ENCODE data around the gene CDH22.
A peak's percentile ranks its signal among the peaks of the same experiment; 100 is the strongest.

CDH22 gene

GRCh38 chr20:46315311-46315710, 7.0 kb upstream of the CDH22 start:
- CTCF ChIA-PET, result no interaction called here
- TF ChIP-seq HDGF (IDR thresholded peaks at IDR 0.05; ENCODE audit: borderline replicate concordance) (no peak), LEF1 (IDR thresholded peaks at IDR 0.05; ENCODE audit: borderline replicate concordance) (no peak), ELF4 (IDR thresholded peaks at IDR 0.05) (no peak), FOXA1 (IDR thresholded peaks at IDR 0.05) (no peak), CTBP1 (IDR thresholded peaks at IDR 0.05; ENCODE audit: borderline replicate concordance) (no peak), ZNF384 (IDR thresholded peaks at IDR 0.05) (no peak), PKNOX1 (IDR thresholded peaks at IDR 0.05) (no peak), SP1 (IDR thresholded peaks at IDR 0.05) (no peak), TARDBP (IDR thresholded peaks at IDR 0.05) (no peak), SUZ12 (IDR thresholded peaks at IDR 0.05) (no peak), ARNT (IDR thresholded peaks at IDR 0.05) (no peak), BHLHE40 (IDR thresholded peaks at IDR 0.05; ENCODE audit: borderline replicate concordance) (no peak), FOXK2 (IDR thresholded peaks at IDR 0.05) (no peak), L3MBTL2 (conservative IDR thresholded peaks at IDR 0.05) (no peak), NFRKB (IDR thresholded peaks at IDR 0.05) (no peak), FOXM1 (IDR thresholded peaks at IDR 0.05; ENCODE audit: borderline replicate concordance) (no peak)
- POLR2A ChIA-PET, result no interaction called here
- no peak for DNase-seq (ENCODE audit: extremely low spot score)

GRCh38 chr20:46312945-46313861, 4.9 kb upstream of the CDH22 start:
- CTCF ChIA-PET, result interaction anchor here (1.0 to 1.3 kb wide), 2 partner anchors 15 to 36 kb away, joined by 4 read pairs; no protein-coding TSS in a partner anchor
- DNase-seq (ENCODE audit: extremely low spot score), result no peak
- POLR2A ChIA-PET, result no interaction called here
- TF ChIP-seq SP1 (IDR thresholded peaks at IDR 0.05), result no peak
- TF ChIP-seq FOXA1 (IDR thresholded peaks at IDR 0.05), result no peak
- TF ChIP-seq PKNOX1 (IDR thresholded peaks at IDR 0.05), result no peak
- no peak for TF ChIP-seq CTBP1 (IDR thresholded peaks at IDR 0.05; ENCODE audit: borderline replicate concordance)
- TF ChIP-seq FOXK2 (IDR thresholded peaks at IDR 0.05), result no peak
- no peak for TF ChIP-seq TARDBP (IDR thresholded peaks at IDR 0.05)
- TF ChIP-seq ZNF384 (IDR thresholded peaks at IDR 0.05), result no peak
- no peak for TF ChIP-seq NFRKB (IDR thresholded peaks at IDR 0.05)
- TF ChIP-seq LEF1 (IDR thresholded peaks at IDR 0.05; ENCODE audit: borderline replicate concordance), result no peak
- TF ChIP-seq L3MBTL2 (conservative IDR thresholded peaks at IDR 0.05), result no peak
- no peak for TF ChIP-seq FOXM1 (IDR thresholded peaks at IDR 0.05; ENCODE audit: borderline replicate concordance)
- TF ChIP-seq ARNT (IDR thresholded peaks at IDR 0.05), result no peak
- TF ChIP-seq ELF4 (IDR thresholded peaks at IDR 0.05), result no peak

- peak; percentile 40 for DNase-seq (ENCODE audit: extremely low spot score)
- POLR2A ChIA-PET, result no interaction called here
- TF ChIP-seq SP1 (IDR thresholded peaks at IDR 0.05), result no peak
- no peak for TF ChIP-seq LEF1 (IDR thresholded peaks at IDR 0.05; ENCODE audit: borderline replicate concordance)
- TF ChIP-seq SUZ12 (IDR thresholded peaks at IDR 0.05), result no peak
- no peak for TF ChIP-seq TARDBP (IDR thresholded peaks at IDR 0.05)
- no peak for TF ChIP-seq FOXM1 (IDR thresholded peaks at IDR 0.05; ENCODE audit: borderline replicate concordance)
- TF ChIP-seq CTBP1 (IDR thresholded peaks at IDR 0.05; ENCODE audit: borderline replicate concordance), result no peak
- TF ChIP-seq PKNOX1 (IDR thresholded peaks at IDR 0.05), result no peak
- TF ChIP-seq FOXA1 (IDR thresholded peaks at IDR 0.05), result no peak
- no peak for TF ChIP-seq NFRKB (IDR thresholded peaks at IDR 0.05)
- TF ChIP-seq ELF4 (IDR thresholded peaks at IDR 0.05), result no peak
- TF ChIP-seq HDGF (IDR thresholded peaks at IDR 0.05; ENCODE audit: borderline replicate concordance), result no peak
- no peak for TF ChIP-seq ARNT (IDR thresholded peaks at IDR 0.05)
- TF ChIP-seq BHLHE40 (IDR thresholded peaks at IDR 0.05; ENCODE audit: borderline replicate concordance), result no peak
- no peak for TF ChIP-seq FOXK2 (IDR thresholded peaks at IDR 0.05)
- TF ChIP-seq L3MBTL2 (conservative IDR thresholded peaks at IDR 0.05), result no peak
- no peak for TF ChIP-seq ZNF384 (IDR thresholded peaks at IDR 0.05)
- CTCF ChIA-PET, result interaction anchor here (1.0 to 1.3 kb wide), 2 partner anchors 13 to 16 kb away, joined by 4 read pairs; no protein-coding TSS in a partner anchor
These were observed 4.0 kb upstream of the CDH22 start for GRCh38 chr20:46312075-46312944.

GRCh38 chr20:46311719-46312074, 3.4 kb upstream of the CDH22 start:
- no peak for DNase-seq (ENCODE audit: extremely low spot score)
- ChIA-PET CTCF (interaction anchor here (1.0 kb wide), 1 partner anchor 14 kb away, joined by 4 read pairs; no protein-coding TSS in a partner anchor), POLR2A (no interaction called here)
- no peak for TF ChIP-seq HDGF (IDR thresholded peaks at IDR 0.05; ENCODE audit: borderline replicate concordance)
- no peak for TF ChIP-seq ARNT (IDR thresholded peaks at IDR 0.05)
- TF ChIP-seq LEF1 (IDR thresholded peaks at IDR 0.05; ENCODE audit: borderline replicate concordance), result no peak
- TF ChIP-seq L3MBTL2 (conservative IDR thresholded peaks at IDR 0.05), result no peak
- no peak for TF ChIP-seq ELF4 (IDR thresholded peaks at IDR 0.05)
- no peak for TF ChIP-seq FOXM1 (IDR thresholded peaks at IDR 0.05; ENCODE audit: borderline replicate concordance)
- no peak for TF ChIP-seq SUZ12 (IDR thresholded peaks at IDR 0.05)
- TF ChIP-seq TARDBP (IDR thresholded peaks at IDR 0.05), result no peak
- no peak for TF ChIP-seq PKNOX1 (IDR thresholded peaks at IDR 0.05)
- no peak for TF ChIP-seq ZNF384 (IDR thresholded peaks at IDR 0.05)
- TF ChIP-seq SP1 (IDR thresholded peaks at IDR 0.05), result no peak
- TF ChIP-seq NFRKB (IDR thresholded peaks at IDR 0.05), result no peak
- no peak for TF ChIP-seq FOXA1 (IDR thresholded peaks at IDR 0.05)
- TF ChIP-seq FOXK2 (IDR thresholded peaks at IDR 0.05), result no peak
- no peak for TF ChIP-seq CTBP1 (IDR thresholded peaks at IDR 0.05; ENCODE audit: borderline replicate concordance)
- TF ChIP-seq BHLHE40 (IDR thresholded peaks at IDR 0.05; ENCODE audit: borderline replicate concordance), result no peak
